Lower lobe of right lung (tissue), 2 donors: Measurements from ENCODE around the gene AUTS2. TPM values are rescaled to one million over a fixed set of nuclear protein-coding genes. Genes with fewer than 3 reads are reported as not detected.
A peak's percentile ranks its signal among the peaks of the same experiment; 100 is the strongest.

Source experiments
- ATAC-seq, 2 donors: fragments of 200-7000 bp; cut with Tn5 transposase; one replicate each; pipeline ENCODE4 v1.9.1; 2020 to 2022; ENCODE audit warnings: mild to moderate bottlenecking in 2 of 2, moderate library complexity in 2 of 2
- DNase-seq: peaks from one replicate; pipeline ENCODE4 v3.0.0-alpha.2; 2020
- H3K27ac ChIP-seq: fragments of 200-600 bp; one replicate; pipeline ENCODE4 v1.8.0; 2022
- H3K27me3 ChIP-seq: fragments of 200-600 bp; one replicate; pipeline ENCODE4 v1.8.0; 2022; ENCODE audit warnings: low read depth
- H3K36me3 ChIP-seq: fragments of 200-600 bp; one replicate; pipeline ENCODE4 v1.8.0; 2022; ENCODE audit warnings: mild to moderate bottlenecking
- H3K4me1 ChIP-seq: fragments of 200-600 bp; one replicate; pipeline ENCODE4 v1.8.0; 2022
- H3K4me3 ChIP-seq: fragments of 200-600 bp; one replicate; pipeline ENCODE4 v1.8.0; 2022; ENCODE audit warnings: mild to moderate bottlenecking
- H3K9me3 ChIP-seq: fragments of 200-600 bp; one replicate; pipeline ENCODE4 v1.8.0; 2022
- intact Hi-C: fragments of 100-400 bp; cut with DNase I; formaldehyde crosslinking; loops from one replicate; pipeline ENCODE4 v1.11.0; 2022
- total RNA-seq: library from RNA; stranded (reverse); fragmentation: NEBNext Ultra II Directional; extraction: Animal tissue kit (Norgen Biotek cat#: 25700); gene quantifications from one replicate; pipeline ENCODE4 v1.2.1, GENCODE V29; 2021
- TF ChIP-seq, protein P1 (sequence below): fragments of 200-600 bp; IDR thresholded peaks from one replicate; pipeline ENCODE4 v1.8.0; 2022; ENCODE audit warnings: antibody characterized with exemption, mild to moderate bottlenecking
- donor health status: DM: no; HTN: yes; CAD: no; lungs with severe emphysema.

Gene AUTS2
- total RNA-seq, 1 donor from 2014 or later, result 45.7 TPM

GRCh38 chr7:70098905-70099672 lies 500.8 kb downstream of the AUTS2 start:
- intact Hi-C loops, result no loop called here

GRCh38 chr7:70104243-70104642 lies 506.0 kb downstream of the AUTS2 start:
- no peaks in the 10 kb centered on the region for H3K36me3 ChIP-seq
- ATAC-seq, result no peak
- H3K4me3 ChIP-seq, result no peak overlapping the region
- H3K4me1 ChIP-seq, result no peaks in the 10 kb centered on the region
- H3K27ac ChIP-seq, result no peak overlapping the region
- no peaks in the 10 kb centered on the region for H3K9me3 ChIP-seq
- no peaks in the 10 kb centered on the region for H3K27me3 ChIP-seq
- intact Hi-C loops, result no loop called here
- TF ChIP-seq, protein P1, sequence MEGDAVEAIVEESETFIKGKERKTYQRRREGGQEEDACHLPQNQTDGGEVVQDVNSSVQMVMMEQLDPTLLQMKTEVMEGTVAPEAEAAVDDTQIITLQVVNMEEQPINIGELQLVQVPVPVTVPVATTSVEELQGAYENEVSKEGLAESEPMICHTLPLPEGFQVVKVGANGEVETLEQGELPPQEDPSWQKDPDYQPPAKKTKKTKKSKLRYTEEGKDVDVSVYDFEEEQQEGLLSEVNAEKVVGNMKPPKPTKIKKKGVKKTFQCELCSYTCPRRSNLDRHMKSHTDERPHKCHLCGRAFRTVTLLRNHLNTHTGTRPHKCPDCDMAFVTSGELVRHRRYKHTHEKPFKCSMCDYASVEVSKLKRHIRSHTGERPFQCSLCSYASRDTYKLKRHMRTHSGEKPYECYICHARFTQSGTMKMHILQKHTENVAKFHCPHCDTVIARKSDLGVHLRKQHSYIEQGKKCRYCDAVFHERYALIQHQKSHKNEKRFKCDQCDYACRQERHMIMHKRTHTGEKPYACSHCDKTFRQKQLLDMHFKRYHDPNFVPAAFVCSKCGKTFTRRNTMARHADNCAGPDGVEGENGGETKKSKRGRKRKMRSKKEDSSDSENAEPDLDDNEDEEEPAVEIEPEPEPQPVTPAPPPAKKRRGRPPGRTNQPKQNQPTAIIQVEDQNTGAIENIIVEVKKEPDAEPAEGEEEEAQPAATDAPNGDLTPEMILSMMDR, result no peak
- no peak for DNase-seq

More at GRCh38 chr7:70098905-70099672, 500.8 kb downstream of the AUTS2 start:
- Histone ChIP-seq H3K4me3 (no peak overlapping the region), H3K36me3 (no peaks in the 10 kb centered on the region), H3K27me3 (no peaks in the 10 kb centered on the region), H3K4me1 (no peaks in the 10 kb centered on the region), H3K27ac (no peak overlapping the region), H3K9me3 (no peaks in the 10 kb centered on the region)
- DNase-seq (no peak), ATAC-seq (no peak)
- TF ChIP-seq, protein P1, result no peak

GRCh38 chr7:70113078-70113477 lies 514.8 kb downstream of the AUTS2 start:
- H3K36me3 ChIP-seq, result no peaks in the 10 kb centered on the region
- intact Hi-C loops, result no loop called here
- no peak for DNase-seq
- no peak for ATAC-seq
- H3K4me1 ChIP-seq, result no peaks in the 10 kb centered on the region
- no peak overlapping the region for H3K4me3 ChIP-seq
- H3K27ac ChIP-seq, result no peak overlapping the region
- H3K9me3 ChIP-seq, result no peaks in the 10 kb centered on the region
- TF ChIP-seq, protein P1, result no peak
- H3K27me3 ChIP-seq, result no peaks in the 10 kb centered on the region

GRCh38 chr7:70113536-70113935 lies 515.3 kb downstream of the AUTS2 start:
- Histone ChIP-seq H3K4me1 (no peaks in the 10 kb centered on the region), H3K27ac (no peak overlapping the region), H3K9me3 (no peaks in the 10 kb centered on the region), H3K4me3 (no peak overlapping the region), H3K27me3 (no peaks in the 10 kb centered on the region), H3K36me3 (no peaks in the 10 kb centered on the region)
- no peak for ATAC-seq
- no peak for DNase-seq
- intact Hi-C loops, result no loop called here
- TF ChIP-seq, protein P1, result no peak

DNA sequence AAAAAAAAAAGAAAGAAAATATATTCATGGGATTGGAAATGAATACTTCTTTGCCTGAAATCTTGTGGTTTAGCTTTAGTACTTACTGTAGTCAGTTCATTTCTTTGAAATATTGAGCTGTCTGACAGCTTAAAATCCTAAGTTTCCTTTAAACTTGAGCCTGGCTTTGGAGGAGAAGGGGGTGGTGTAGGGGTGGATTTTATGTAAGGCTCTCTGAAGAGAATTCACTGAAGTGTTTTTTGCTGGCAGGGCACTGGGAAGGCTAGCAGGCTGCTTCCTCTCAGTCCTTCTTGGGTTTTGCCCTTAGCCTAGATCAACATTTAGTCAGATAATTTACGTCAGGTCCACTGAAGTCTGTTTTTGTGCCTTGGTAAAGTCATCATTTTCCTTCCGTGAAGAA lies 516.5 kb downstream of the AUTS2 start:
- peak in 1 of 2 donors; percentile 76 for ATAC-seq
- intact Hi-C loops, result no loop called here
- Histone ChIP-seq H3K4me1 (no peaks in the 10 kb centered on the region), H3K27ac (no peak overlapping the region), H3K9me3 (no peaks in the 10 kb centered on the region), H3K36me3 (no peaks in the 10 kb centered on the region), H3K27me3 (no peaks in the 10 kb centered on the region), H3K4me3 (no peak overlapping the region)
- TF ChIP-seq, protein P1, result no peak
- no peak for DNase-seq
